B cell (primary cell): ENCODE data around the gene CALCOCO1. TPM values are rescaled to one million over a fixed set of nuclear protein-coding genes. Genes with fewer than 3 reads are reported as not detected.
A peak's percentile ranks its signal among the peaks of the same experiment; 100 is the strongest.

ENCODE experiments used
- ATAC-seq: fragments of 200-7000 bp; cut with Tn5 transposase; one replicate; pipeline ENCODE4 v1.10.0; 2021; ENCODE audit warnings: low read depth, mild to moderate bottlenecking, moderate number of reproducible peaks, moderate library complexity
- CTCF ChIA-PET: fragments of 350-600 bp; sonication (Branson Sonifier 250); formaldehyde crosslinking; loops from one replicate; lab custom pipeline; 2021; ENCODE audit warnings: antibody characterized with exemption, inconsistent platforms; lab: Charles Lee
- POLR2A ChIA-PET: fragments of 350-600 bp; sonication (Branson Sonifier 250); formaldehyde crosslinking; loops from one replicate; lab custom pipeline; 2021; ENCODE audit warnings: antibody characterized with exemption; lab: Charles Lee
- DNase-seq: peaks from one replicate; pipeline ENCODE4 v3.0.0; 2013
- H2AFZ ChIP-seq: 2 replicates; pipeline ENCODE4 v1.6.1; 2012; ENCODE audit warnings: mild to moderate bottlenecking, low read depth, low read length; ENCODE audit not compliant: insufficient read depth, poor library complexity, severe bottlenecking
- H3K27ac ChIP-seq, 2 donors: 1 replicate in 1 of 2; 2 replicates in 1 of 2; pipeline ENCODE4 v1.5.1; 2012 to 2013; ENCODE audit warnings: low read length in 2 of 2, mild to moderate bottlenecking in 2 of 2, moderate library complexity in 1 of 2
- H3K27me3 ChIP-seq, 4 experiments: fragments of 200-600 bp in 1 of 4; sonication (generic) in 1 of 4; replicated peaks in 1 of 4; 1 replicate in 2 of 4; 2 replicates in 2 of 4; pipeline versions ENCODE4 v1.6.1 to v1.7.0; 2013 to 2016; ENCODE audit warnings: low read length in 3 of 4, mild to moderate bottlenecking in 2 of 4, mixed read lengths in 1 of 4, moderate library complexity in 1 of 4; ENCODE audit not compliant: insufficient read depth in 4 of 4, control insufficient read depth in 3 of 4; ENCODE audit errors: control extremely low read depth in 1 of 4
- H3K36me3 ChIP-seq, 2 experiments: replicated peaks in 1 of 2; 1 replicate in 1 of 2; 2 replicates in 1 of 2; pipeline versions ENCODE4 v1.6.1 to v1.7.1; 2013; ENCODE audit warnings: low read length in 1 of 2; ENCODE audit not compliant: insufficient read depth in 2 of 2, control insufficient read depth in 1 of 2; ENCODE audit errors: control extremely low read depth in 1 of 2, extremely low read depth in 1 of 2
- H3K4me1 ChIP-seq, 2 donors: fragments of 200-600 bp in 1 of 2; sonication (generic) in 1 of 2; 1 replicate in 1 of 2; 2 replicates in 1 of 2; pipeline versions ENCODE4 v1.5.1 to v1.6.1; 2013 to 2017; ENCODE audit warnings: low read length in 2 of 2; ENCODE audit not compliant: control insufficient read depth in 2 of 2, insufficient read depth in 2 of 2
- H3K4me2 ChIP-seq: replicated peaks from 2 replicates; pipeline ENCODE3; 2012; ENCODE audit warnings: mild to moderate bottlenecking, low read depth, low read length; ENCODE audit not compliant: poor library complexity, severe bottlenecking
- H3K4me3 ChIP-seq, 5 experiments: fragments of 200-600 bp in 1 of 5; sonication (generic) in 1 of 5; 1 replicate in 3 of 5; 2 replicates in 2 of 5; pipeline versions ENCODE4 v1.5.1 to v1.7.0; 2011 to 2016; ENCODE audit warnings: low read length in 4 of 5, mild to moderate bottlenecking in 4 of 5, low read depth in 2 of 5, control low read depth in 1 of 5, moderate library complexity in 1 of 5; ENCODE audit not compliant: insufficient read depth in 1 of 5; ENCODE audit errors: control extremely low read depth in 1 of 5, extremely low read depth in 1 of 5
- H3K79me2 ChIP-seq: fragments of 200-600 bp; sonication (generic); one replicate; pipeline ENCODE4 v1.6.0; 2016; ENCODE audit warnings: low read length; ENCODE audit not compliant: control insufficient read depth, insufficient read depth
- H3K9ac ChIP-seq: fragments of 200-600 bp; sonication (generic); 2 replicates; pipeline ENCODE4 v1.6.1; 2017; ENCODE audit warnings: mild to moderate bottlenecking, low read length, moderate library complexity
- H3K9me3 ChIP-seq, 3 donors: one replicate each; pipeline versions ENCODE4 v1.6.1 to v1.7.1; 2013; ENCODE audit warnings: low read length in 2 of 3; ENCODE audit not compliant: control insufficient read depth in 2 of 3, insufficient read depth in 1 of 3; ENCODE audit errors: control extremely low read depth in 1 of 3
- H4K20me1 ChIP-seq: 2 replicates; pipeline ENCODE4 v1.6.0; 2012; ENCODE audit warnings: mild to moderate bottlenecking, low read length; ENCODE audit not compliant: insufficient read depth, control insufficient read depth, poor library complexity, severe bottlenecking
- H3K27ac Mint-ChIP-seq: one replicate; pipeline ENCODE4 v1.8.0; 2021; ENCODE audit warnings: mixed read lengths
- H3K27me3 Mint-ChIP-seq: one replicate; pipeline ENCODE4 v1.8.0; 2021; ENCODE audit warnings: mixed read lengths
- H3K4me1 Mint-ChIP-seq: one replicate; pipeline ENCODE4 v1.8.0; 2021; ENCODE audit warnings: mixed read lengths
- H3K4me3 Mint-ChIP-seq: one replicate; pipeline ENCODE4 v1.8.0; 2021; ENCODE audit warnings: mixed read lengths
- H3K9me3 Mint-ChIP-seq: one replicate; pipeline ENCODE4 v1.8.0; 2022; ENCODE audit warnings: mixed read lengths; ENCODE audit not compliant: insufficient read depth
- CTCF ChIP-seq: fragments of 200-600 bp; IDR thresholded peaks from one replicate; pipeline ENCODE4 v1.8.0; 2022; ENCODE audit warnings: antibody characterized with exemption, mild to moderate bottlenecking
- EZH2 ChIP-seq: IDR thresholded peaks from 2 replicates; pipeline ENCODE4 v1.6.1; 2012; ENCODE audit warnings: borderline replicate concordance, low read depth, mild to moderate bottlenecking, moderate library complexity, low read length; ENCODE audit not compliant: insufficient read depth, poor library complexity, severe bottlenecking
- WGBS: methylation state at CpG from one replicate; pipeline ENCODE4 v1.1.5; 2013; ENCODE audit warnings: missing lambda C conversion rate; ENCODE audit not compliant: insufficient coverage; 5-methylcytosine and 5-hydroxymethylcytosine counted together
- intact Hi-C: fragments of 100-400 bp; cut with micrococcal nuclease; formaldehyde crosslinking; loops from one replicate; pipeline ENCODE4 v1.10.0; 2022
- polyA plus RNA-seq: library from polyadenylated mRNA; depleted of rRNA; stranded (reverse); fragments of >200 nt; gene quantifications from 2 replicates; pipeline ENCODE4 v1.2.3, GENCODE V29; 2012
- total RNA-seq, 2 donors: library from RNA; stranded (reverse); fragments of 120-200 nt in 1 of 2; gene quantifications; 1 replicate in 1 of 2; 2 replicates in 1 of 2; pipeline versions ENCODE4 v1.2.3 to v1.2.4, GENCODE V29; 2013 to 2022

Gene CALCOCO1
- total and polyA plus RNA-seq, 2 donors (not counting 1 experiment from before 2014, with no cell fraction given) = 169 to 179 TPM

- Histone ChIP-seq H3K9me3 (peaks cover 0 to 10% (median 0%) of the 10 kb centered on the region in 3 donors), H3K79me2 (no peaks in the 10 kb centered on the region), H3K36me3 (no peaks in the 10 kb centered on the region), H3K4me2 (peak overlapping the region; percentile 81), H4K20me1 (no peaks in the 10 kb centered on the region), H3K4me1 (peaks cover 27 to 34% of the 10 kb centered on the region in 2 donors), H3K9ac (no peak overlapping the region), H2AFZ (no peak overlapping the region), H3K4me3 (no peak overlapping the region), H3K27ac (no peak overlapping the region), H3K27me3 (peaks cover 0 to 90% (median 68%) of the 10 kb centered on the region in 4 experiments)
- peaks cover 25% of the 10 kb centered on the region for H3K4me1 Mint-ChIP-seq
- ATAC-seq = no peak
- CTCF ChIA-PET = interaction anchor here (0.6 to 11.2 kb wide), 6 partner anchors 14 to 779 kb away, joined by 3 to 191 read pairs (median 4); partner anchors contain the start of gene CISTR
- no peaks in the 10 kb centered on the region for H3K9me3 Mint-ChIP-seq
- H3K27ac Mint-ChIP-seq = no peak overlapping the region
- no peak for DNase-seq
- peaks cover 63% of the 10 kb centered on the region for H3K27me3 Mint-ChIP-seq
- TF ChIP-seq CTCF (no peak), EZH2 (no peak)
- H3K4me3 Mint-ChIP-seq = no peak overlapping the region
- intact Hi-C loops = no loop called here
- POLR2A ChIA-PET = no interaction called here
- WGBS = no CpG with 5 or more reads among the region's 3 CpGs
Measured at GRCh38 chr12:53740130-53740491, 12.9 kb upstream of the CALCOCO1 start.

GRCh38 chr12:53739214-53740129, 12.2 kb upstream of the CALCOCO1 start:
- intact Hi-C loops = no loop called here
- H3K36me3 ChIP-seq = no peaks in the 10 kb centered on the region
- no peaks in the 10 kb centered on the region for H3K9me3 Mint-ChIP-seq
- peak overlapping the region; percentile 80 for H3K4me3 Mint-ChIP-seq
- peak overlapping the region in 3 of 5 experiments; percentile 7 to 44 (median 13) for H3K4me3 ChIP-seq
- peaks cover 61% of the 10 kb centered on the region for H3K27me3 Mint-ChIP-seq
- no peaks in the 10 kb centered on the region for H3K79me2 ChIP-seq
- WGBS = 3% methylated on average over 26 of the region's 50 CpGs
- DNase-seq = peak; percentile 50
- H3K4me2 ChIP-seq = peak overlapping the region; percentile 81
- no peak for ATAC-seq
- no peak overlapping the region for H3K27ac ChIP-seq
- peak overlapping the region; percentile 50 for H3K9ac ChIP-seq
- H2AFZ ChIP-seq = peak overlapping the region; percentile 76
- H3K27ac Mint-ChIP-seq = no peak overlapping the region
- peaks cover 25% of the 10 kb centered on the region for H3K4me1 Mint-ChIP-seq
- CTCF ChIA-PET = interaction anchor here (0.6 to 11.2 kb wide), 9 partner anchors 8 to 780 kb away, joined by 3 to 191 read pairs (median 4); partner anchors contain the start of genes ATP5MC2, CALCOCO1 and CISTR
- peaks cover 27 to 34% of the 10 kb centered on the region in 2 donors for H3K4me1 ChIP-seq
- TF ChIP-seq EZH2 (no peak), CTCF (no peak)
- peaks cover 0 to 91% (median 65%) of the 10 kb centered on the region in 4 experiments for H3K27me3 ChIP-seq
- peaks cover 0 to 10% (median 0%) of the 10 kb centered on the region in 3 donors for H3K9me3 ChIP-seq
- POLR2A ChIA-PET = no interaction called here
- no peaks in the 10 kb centered on the region for H4K20me1 ChIP-seq
